T-helper 17 cell (primary cell): ENCODE measurements around the gene MYO9B. TPM values are rescaled to one million over a fixed set of nuclear protein-coding genes. Genes with fewer than 3 reads are reported as not detected.
A peak's percentile ranks its signal among the peaks of the same experiment; 100 is the strongest.

Experiments
- ATAC-seq: fragments of 150-1000 bp; cut with Tn5 transposase; 2 replicates; pipeline ENCODE4 v1.10.0; 2021; ENCODE audit warnings: mild to moderate bottlenecking, moderate library complexity
- DNase-seq, 3 donors: peaks; one replicate each; pipeline versions ENCODE4 v3.0.0 to v3.0.0-alpha.2; 2020 to 2021
- H3K9me3 ChIP-seq: one replicate; pipeline ENCODE4 v1.7.0; 2013; ENCODE audit warnings: low read length, mild to moderate bottlenecking; ENCODE audit not compliant: control insufficient read depth, poor library complexity, severe bottlenecking
- H3K27ac Mint-ChIP-seq: one replicate; pipeline ENCODE4 v1.8.0; 2022; ENCODE audit warnings: mild to moderate bottlenecking, moderate library complexity, mixed read lengths
- H3K27me3 Mint-ChIP-seq: one replicate; pipeline ENCODE4 v1.8.0; 2022; ENCODE audit warnings: mixed read lengths
- H3K36me3 Mint-ChIP-seq: one replicate; pipeline ENCODE4 v1.8.0; 2022; ENCODE audit warnings: low read depth, mixed read lengths
- H3K4me1 Mint-ChIP-seq: one replicate; pipeline ENCODE4 v1.8.0; 2022; ENCODE audit warnings: mild to moderate bottlenecking, mixed read lengths
- H3K4me3 Mint-ChIP-seq: one replicate; pipeline ENCODE4 v1.8.0; 2022; ENCODE audit warnings: mild to moderate bottlenecking, moderate library complexity, mixed read lengths
- total RNA-seq, 4 donors: library from RNA in 2 of 4; stranded (reverse) in 2 of 4; gene quantifications; one replicate each; pipeline ENCODE4 v1.2.3 and lab custom pipeline; 2022 to 2026

Gene MYO9B
- total RNA-seq, 2 donors from 2014 or later: 202 to 220 TPM

- Mint-ChIP-seq H3K27ac (no peak overlapping the region), H3K27me3 (no peaks in the 10 kb centered on the region), H3K4me1 (peaks cover 12% of the 10 kb centered on the region), H3K4me3 (no peak overlapping the region), H3K36me3 (no peaks in the 10 kb centered on the region)
- ATAC-seq: no peak
- DNase-seq: no peak
- no peaks in the 10 kb centered on the region for H3K9me3 ChIP-seq
These were observed 143.7 kb downstream of the MYO9B start for GRCh38 chr19:17219286-17219685.

GRCh38 chr19:17220207-17220758 is 144.7 kb downstream of the MYO9B start:
- peaks cover 6% of the 10 kb centered on the region for H3K4me1 Mint-ChIP-seq
- no peaks in the 10 kb centered on the region for H3K27me3 Mint-ChIP-seq
- no peaks in the 10 kb centered on the region for H3K9me3 ChIP-seq
- no peak overlapping the region for H3K4me3 Mint-ChIP-seq
- no peak for ATAC-seq
- no peaks in the 10 kb centered on the region for H3K36me3 Mint-ChIP-seq
- DNase-seq: no peak
- H3K27ac Mint-ChIP-seq: no peak overlapping the region

GRCh38 chr19:17225053-17225452 is 149.5 kb downstream of the MYO9B start:
- peak overlapping the region; percentile 85 for H3K27ac Mint-ChIP-seq
- H3K36me3 Mint-ChIP-seq: no peaks in the 10 kb centered on the region
- no peaks in the 10 kb centered on the region for H3K27me3 Mint-ChIP-seq
- peak overlapping the region; percentile 94 for H3K4me3 Mint-ChIP-seq
- DNase-seq (no peak), ATAC-seq (no peak)
- H3K4me1 Mint-ChIP-seq: peaks cover 10% of the 10 kb centered on the region
- no peaks in the 10 kb centered on the region for H3K9me3 ChIP-seq

- peak within 1 kb of the TSS; percentile 94 for H3K4me3 Mint-ChIP-seq
- peak within 1 kb of the TSS; percentile 85 for H3K27ac Mint-ChIP-seq
- H3K36me3 Mint-ChIP-seq: no peaks in the 10 kb centered on the region
- no peaks in the 10 kb centered on the region for H3K9me3 ChIP-seq
- peaks cover 10% of the 10 kb centered on the region for H3K4me1 Mint-ChIP-seq
- ATAC-seq: peak; percentile 90
- no peaks in the 10 kb centered on the region for H3K27me3 Mint-ChIP-seq
- DNase-seq: peak; percentile 92 to 93 (median 92)
These were observed 150.7 kb downstream of the MYO9B start, which contains the start of gene OCEL1 for GRCh38 chr19:17226002-17226933. OCEL1 (plus strand) TSS chr19:17226226; CDS start chr19:17226248, 22 bp downstream.

- no peak overlapping the region for H3K27ac Mint-ChIP-seq
- DNase-seq (no peak), ATAC-seq (no peak)
These were observed 152.3 kb downstream of the MYO9B start for GRCh38 chr19:17227798-17228367.

GRCh38 chr19:17229890-17230289 is 154.3 kb downstream of the MYO9B start:
- Mint-ChIP-seq H3K4me1 (peaks cover 19% of the 10 kb centered on the region), H3K27ac (no peak overlapping the region), H3K27me3 (no peaks in the 10 kb centered on the region), H3K36me3 (no peaks in the 10 kb centered on the region), H3K4me3 (no peak overlapping the region)
- H3K9me3 ChIP-seq: no peaks in the 10 kb centered on the region
- DNase-seq (no peak), ATAC-seq (no peak)

More at GRCh38 chr19:17227798-17228367, 152.3 kb downstream of the MYO9B start:
- Mint-ChIP-seq H3K36me3 (no peaks in the 10 kb centered on the region), H3K4me1 (peaks cover 12% of the 10 kb centered on the region), H3K27me3 (no peaks in the 10 kb centered on the region), H3K4me3 (no peak overlapping the region)
- no peaks in the 10 kb centered on the region for H3K9me3 ChIP-seq

GRCh38 chr19:17232258-17232657 is 156.7 kb downstream of the MYO9B start:
- H3K9me3 ChIP-seq: no peaks in the 10 kb centered on the region
- no peak for DNase-seq
- H3K4me3 Mint-ChIP-seq: no peak overlapping the region
- ATAC-seq: no peak
- no peak overlapping the region for H3K27ac Mint-ChIP-seq
- H3K36me3 Mint-ChIP-seq: no peaks in the 10 kb centered on the region
- H3K4me1 Mint-ChIP-seq: peaks cover 13% of the 10 kb centered on the region
- H3K27me3 Mint-ChIP-seq: no peaks in the 10 kb centered on the region

GRCh38 chr19:17234911-17235299 is 159.3 kb downstream of the MYO9B start:
- DNase-seq: peak; percentile 46 to 50 (median 49)
- no peak overlapping the region for H3K27ac Mint-ChIP-seq
- peaks cover 13% of the 10 kb centered on the region for H3K4me1 Mint-ChIP-seq
- H3K27me3 Mint-ChIP-seq: no peaks in the 10 kb centered on the region
- no peaks in the 10 kb centered on the region for H3K36me3 Mint-ChIP-seq
- H3K4me3 Mint-ChIP-seq: peak overlapping the region; percentile 85
- ATAC-seq: peak; percentile 66
- no peaks in the 10 kb centered on the region for H3K9me3 ChIP-seq

- H3K4me1 Mint-ChIP-seq: peaks cover 13% of the 10 kb centered on the region
- H3K4me3 Mint-ChIP-seq: peak overlapping the region; percentile 85
- H3K9me3 ChIP-seq: no peaks in the 10 kb centered on the region
- H3K27ac Mint-ChIP-seq: no peak overlapping the region
- ATAC-seq: peak; percentile 92
- peak; percentile 66 to 70 (median 70) for DNase-seq
- no peaks in the 10 kb centered on the region for H3K36me3 Mint-ChIP-seq
- no peaks in the 10 kb centered on the region for H3K27me3 Mint-ChIP-seq
These were observed 159.9 kb downstream of the MYO9B start for GRCh38 chr19:17235300-17235970.

- Mint-ChIP-seq H3K27me3 (no peaks in the 10 kb centered on the region), H3K36me3 (no peaks in the 10 kb centered on the region), H3K4me3 (peak overlapping the region; percentile 85), H3K27ac (no peak overlapping the region), H3K4me1 (peaks cover 17% of the 10 kb centered on the region)
- peak; percentile 44 for ATAC-seq
- DNase-seq: no peak
- no peaks in the 10 kb centered on the region for H3K9me3 ChIP-seq
These were observed 160.6 kb downstream of the MYO9B start for GRCh38 chr19:17235971-17236777.

GRCh38 chr19:17236811-17237543 is 161.4 kb downstream of the MYO9B start:
- Mint-ChIP-seq H3K27ac (no peak overlapping the region), H3K4me3 (peak overlapping the region; percentile 75), H3K4me1 (peaks cover 15% of the 10 kb centered on the region), H3K27me3 (no peaks in the 10 kb centered on the region), H3K36me3 (no peaks in the 10 kb centered on the region)
- no peak for DNase-seq
- H3K9me3 ChIP-seq: no peaks in the 10 kb centered on the region
- no peak for ATAC-seq
